H9 (cell line): Measurements from ENCODE around the gene ODR4. TPM values are rescaled to one million over a fixed set of nuclear protein-coding genes. Genes with fewer than 3 reads are reported as not detected.
"Not testable (repeated sequence)": the region's sequence is repeated elsewhere in the genome, so short reads cannot be mapped to it uniquely, and the experiment has no call there.

Source experiments
- DNase-seq: peaks from one replicate; pipeline ENCODE4 v3.0.0-alpha.2; 2017
- H2AFZ ChIP-seq: one replicate; pipeline ENCODE4 v1.6.1; 2013; ENCODE audit warnings: mild to moderate bottlenecking, low read length, control low read depth, moderate library complexity
- H2AK5ac ChIP-seq: 2 replicates; pipeline ENCODE4 v1.6.1; 2013; ENCODE audit warnings: low read length, control low read depth, mixed read lengths; ENCODE audit not compliant: insufficient read length
- H2BK120ac ChIP-seq: one replicate; pipeline ENCODE4 v1.6.1; 2013; ENCODE audit warnings: low read depth, mild to moderate bottlenecking, low read length, control low read depth, inconsistent platforms; ENCODE audit not compliant: poor library complexity, severe bottlenecking
- H2BK12ac ChIP-seq: 2 replicates; pipeline ENCODE4 v1.6.1; 2013; ENCODE audit warnings: low read length, control low read depth, mixed read lengths, low read depth; ENCODE audit not compliant: insufficient read length
- H2BK15ac ChIP-seq: 2 replicates; pipeline ENCODE4 v1.6.1; 2013; ENCODE audit warnings: low read depth, low read length, control low read depth
- H2BK20ac ChIP-seq: one replicate; pipeline ENCODE4 v1.6.1; 2013; ENCODE audit warnings: low read depth, mild to moderate bottlenecking, low read length, control low read depth, inconsistent platforms; ENCODE audit not compliant: poor library complexity, severe bottlenecking
- H2BK5ac ChIP-seq: 2 replicates; pipeline ENCODE4 v1.6.1; 2013; ENCODE audit warnings: low read length, control low read depth, mixed read lengths; ENCODE audit not compliant: insufficient read length
- H3K14ac ChIP-seq: 2 replicates; pipeline ENCODE4 v1.6.1; 2013; ENCODE audit warnings: low read length, control low read depth; ENCODE audit not compliant: insufficient read depth
- H3K18ac ChIP-seq: 2 replicates; pipeline ENCODE4 v1.6.1; 2013; ENCODE audit warnings: low read depth, mild to moderate bottlenecking, mixed read lengths, low read length, control low read depth; ENCODE audit not compliant: insufficient read length
- H3K23ac ChIP-seq: 2 replicates; pipeline ENCODE4 v1.6.1; 2013; ENCODE audit warnings: low read length, control low read depth, mixed read lengths, low read depth; ENCODE audit not compliant: insufficient read length
- H3K23me2 ChIP-seq: 2 replicates; pipeline ENCODE4 v1.6.1; 2013; ENCODE audit warnings: low read depth, mild to moderate bottlenecking, mixed read lengths, low read length, control low read depth; ENCODE audit not compliant: insufficient read length, poor library complexity, severe bottlenecking
- H3K27ac ChIP-seq: 2 replicates; pipeline ENCODE4 v1.5.1; 2013; ENCODE audit warnings: low read length, control low read depth, mixed read lengths, low read depth; ENCODE audit not compliant: insufficient read length
- H3K27me3 ChIP-seq: 2 replicates; pipeline ENCODE4 v1.6.1; 2013; ENCODE audit warnings: low read length, control low read depth, inconsistent platforms; ENCODE audit not compliant: insufficient read depth
- H3K4ac ChIP-seq: 2 replicates; pipeline ENCODE4 v1.6.1; 2013; ENCODE audit warnings: low read depth, mild to moderate bottlenecking, control low read depth, inconsistent platforms, low read length, moderate library complexity
- H3K4me1 ChIP-seq: 2 replicates; pipeline ENCODE4 v1.6.1; 2013; ENCODE audit warnings: low read length, control low read depth, inconsistent platforms; ENCODE audit not compliant: insufficient read depth
- H3K4me2 ChIP-seq: 2 replicates; pipeline ENCODE4 v1.6.1; 2013; ENCODE audit warnings: low read length, control low read depth, mixed read lengths; ENCODE audit not compliant: insufficient read length, insufficient read depth
- H3K56ac ChIP-seq: 2 replicates; pipeline ENCODE4 v1.6.1; 2013; ENCODE audit warnings: low read depth, mild to moderate bottlenecking, mixed read lengths, low read length, control low read depth; ENCODE audit not compliant: insufficient read length
- H3K79me1 ChIP-seq: 2 replicates; pipeline ENCODE4 v1.6.1; 2013; ENCODE audit warnings: low read depth, mild to moderate bottlenecking, moderate library complexity, low read length, control low read depth, inconsistent platforms; ENCODE audit not compliant: insufficient read depth, poor library complexity, severe bottlenecking
- H3K79me2 ChIP-seq: 2 replicates; pipeline ENCODE4 v1.6.1; 2013; ENCODE audit warnings: low read length, control low read depth, inconsistent platforms; ENCODE audit not compliant: insufficient read depth
- H3K9ac ChIP-seq: 2 replicates; pipeline ENCODE4 v1.6.1; 2013; ENCODE audit warnings: low read length, control low read depth, mixed read lengths; ENCODE audit not compliant: insufficient read length; ENCODE audit errors: extremely low read depth
- H3K9me3 ChIP-seq: one replicate; pipeline ENCODE4 v1.6.1; 2013; ENCODE audit warnings: low read depth, low read length, inconsistent platforms; ENCODE audit not compliant: control insufficient read depth
- H3T11ph ChIP-seq: one replicate; pipeline ENCODE4 v1.6.1; 2013; ENCODE audit warnings: mild to moderate bottlenecking, low read length, control low read depth, inconsistent platforms
- H4K20me1 ChIP-seq: one replicate; pipeline ENCODE4 v1.6.1; 2013; ENCODE audit not compliant: control insufficient read depth, insufficient read length, insufficient read depth
- H4K5ac ChIP-seq: 2 replicates; pipeline ENCODE4 v1.6.1; 2013; ENCODE audit warnings: low read depth, mild to moderate bottlenecking, mixed read lengths, low read length, control low read depth; ENCODE audit not compliant: insufficient read length
- H4K8ac ChIP-seq: replicated peaks from 2 replicates; pipeline ENCODE4 v1.6.1; 2013; ENCODE audit warnings: low read length, control low read depth, mixed read lengths, low read depth; ENCODE audit not compliant: insufficient read length
- H4K91ac ChIP-seq: 2 replicates; pipeline ENCODE4 v1.6.1; 2013; ENCODE audit warnings: low read depth, mild to moderate bottlenecking, moderate library complexity, mixed read lengths, low read length, control low read depth; ENCODE audit not compliant: insufficient read length
- H3K27ac Mint-ChIP-seq, 3 experiments: 2 replicates in 2 of 3; 3 replicates in 1 of 3; pipeline ENCODE4 v1.8.0; 2020 to 2021; ENCODE audit warnings: mixed read lengths in 3 of 3, mild to moderate bottlenecking in 1 of 3, moderate library complexity in 1 of 3
- H3K27me3 Mint-ChIP-seq: 2 replicates; pipeline ENCODE4 v1.8.0; 2021; ENCODE audit warnings: low read depth, mild to moderate bottlenecking, moderate library complexity, mixed read lengths
- H3K36me3 Mint-ChIP-seq, 3 experiments: 2 replicates in 2 of 3; 3 replicates in 1 of 3; pipeline ENCODE4 v1.8.0; 2020 to 2021; ENCODE audit warnings: low read depth in 3 of 3, mixed read lengths in 3 of 3; ENCODE audit not compliant: insufficient read depth in 1 of 3
- H3K4me1 Mint-ChIP-seq, 2 experiments: 2 replicates each; pipeline ENCODE4 v1.8.0; 2020; ENCODE audit warnings: mixed read lengths in 2 of 2
- H3K4me3 Mint-ChIP-seq, 2 experiments: 2 replicates in 1 of 2; 3 replicates in 1 of 2; pipeline ENCODE4 v1.8.0; 2020 to 2021; ENCODE audit warnings: mild to moderate bottlenecking in 2 of 2, mixed read lengths in 2 of 2, moderate library complexity in 1 of 2
- H3K9me3 Mint-ChIP-seq, 2 experiments: 2 replicates in 1 of 2; 3 replicates in 1 of 2; pipeline ENCODE4 v1.8.0; 2020; ENCODE audit warnings: mild to moderate bottlenecking in 2 of 2, mixed read lengths in 2 of 2, moderate library complexity in 1 of 2
- WGBS: extraction: QIAGEN DNeasy Blood & Tissue Kit; methylation state at CpG from one replicate; pipeline ENCODE4 v1.1.7; 2013; ENCODE audit warnings: missing lambda C conversion rate, low lambda C conversion rate, mixed read lengths; ENCODE audit not compliant: insufficient read length; ENCODE audit errors: extremely low coverage; 5-methylcytosine and 5-hydroxymethylcytosine counted together
- total RNA-seq: library from RNA; stranded (reverse); gene quantifications from 2 replicates; pipeline ENCODE4 v1.2.1, GENCODE V29; 2021

Gene ODR4
- total RNA-seq, 1 experiment from 2014 or later: 17.1 TPM

DNA sequence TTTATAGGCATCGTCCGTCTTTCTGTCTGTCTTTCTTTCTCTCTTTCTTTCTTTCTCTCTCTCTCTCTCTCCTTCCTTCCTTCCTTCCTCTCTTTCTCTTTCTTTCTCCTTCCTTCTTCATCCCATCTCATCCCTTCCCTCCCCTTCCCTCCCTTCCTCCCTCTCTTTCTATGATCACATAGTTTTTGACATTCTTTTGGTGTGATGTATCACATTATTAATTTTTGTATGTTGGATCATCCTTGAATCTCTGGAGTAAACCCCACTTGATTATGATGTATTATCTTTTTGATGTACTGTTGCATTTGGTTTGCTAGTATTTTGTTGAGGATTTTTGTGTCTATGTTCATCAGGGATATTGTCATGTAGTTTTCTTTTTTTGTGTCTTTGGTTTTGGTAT is 25.8 kb downstream of the ODR4 start:
- not testable (repeated sequence) for H3K27me3 Mint-ChIP-seq, H3K4me1 ChIP-seq, H3K4me3 Mint-ChIP-seq, DNase-seq, H2BK15ac ChIP-seq, H3K4me2 ChIP-seq, H3K27me3 ChIP-seq, H2BK5ac ChIP-seq, H3K4me1 Mint-ChIP-seq, H3K27ac ChIP-seq, H4K20me1 ChIP-seq, H3K27ac Mint-ChIP-seq, H3K14ac ChIP-seq, H2AK5ac ChIP-seq, H4K5ac ChIP-seq, H2BK12ac ChIP-seq, H3K9me3 ChIP-seq, H3K9ac ChIP-seq, H3K23me2 ChIP-seq, H2AFZ ChIP-seq, H3K23ac ChIP-seq, H4K91ac ChIP-seq, H3K79me1 ChIP-seq, H4K8ac ChIP-seq, H3K56ac ChIP-seq, H3K9me3 Mint-ChIP-seq, H2BK20ac ChIP-seq, H3K79me2 ChIP-seq, H3K4ac ChIP-seq, H3T11ph ChIP-seq, H2BK120ac ChIP-seq, H3K18ac ChIP-seq
- peaks cover 7 to 49% (median 23%) of the 10 kb centered on the region in 3 experiments; a peak in 6 of 7 replicates for H3K36me3 Mint-ChIP-seq
- no CpG with 5 or more reads among the region's 2 CpGs for WGBS
